ENCODE results near the gene ZSWIM4.

Gene ZSWIM4

GRCh38 chr19:13764821-13765394 is 30.3 kb upstream of the ZSWIM4 start:
- H3K4me3 ChIP-seq (ENCODE audit: low read depth, low read length), result peak overlapping the region; percentile 94
- peak; percentile 48 for DNase-seq (ENCODE audit: low read depth)
- TF ChIP-seq CTCF (IDR thresholded peaks at IDR 0.05; ENCODE audit: insufficient read depth, low read depth, low read length, missing control alignments), result no peak

GRCh38 chr19:13765395-13766094 is 29.7 kb upstream of the ZSWIM4 start:
- no peak for DNase-seq (ENCODE audit: low read depth)
- peak overlapping the region; percentile 94 for H3K4me3 ChIP-seq (ENCODE audit: low read depth, low read length)
- no peak for TF ChIP-seq CTCF (IDR thresholded peaks at IDR 0.05; ENCODE audit: insufficient read depth, low read depth, low read length, missing control alignments)

GRCh38 chr19:13766095-13766481 is 29.2 kb upstream of the ZSWIM4 start:
- no peak for DNase-seq (ENCODE audit: low read depth)
- no peak overlapping the region for H3K4me3 ChIP-seq (ENCODE audit: low read depth, low read length)
- no peak for TF ChIP-seq CTCF (IDR thresholded peaks at IDR 0.05; ENCODE audit: insufficient read depth, low read depth, low read length, missing control alignments)

DNA sequence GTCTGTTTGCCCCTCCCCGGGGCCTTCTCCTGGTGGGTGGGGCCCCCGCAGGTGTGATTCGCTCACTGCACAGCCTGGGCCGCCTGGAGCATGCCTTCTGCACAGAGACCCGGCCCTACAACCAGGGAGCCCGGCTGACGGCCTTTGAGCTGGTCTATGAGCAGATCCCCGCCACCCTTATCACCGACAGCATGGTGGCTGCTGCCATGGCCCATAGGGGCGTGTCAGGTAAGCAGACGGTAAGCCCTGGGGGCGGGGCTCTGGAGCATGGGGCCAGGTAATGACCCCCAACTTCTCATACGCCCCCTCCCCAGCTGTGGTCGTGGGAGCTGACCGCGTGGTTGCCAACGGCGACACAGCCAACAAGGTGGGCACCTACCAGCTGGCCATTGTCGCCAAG is 26.7 kb upstream of the ZSWIM4 start:
- no peak for DNase-seq (ENCODE audit: low read depth)
- H3K4me3 ChIP-seq (ENCODE audit: low read depth, low read length), result no peak overlapping the region
- no peak for TF ChIP-seq CTCF (IDR thresholded peaks at IDR 0.05; ENCODE audit: insufficient read depth, low read depth, low read length, missing control alignments)

DNA sequence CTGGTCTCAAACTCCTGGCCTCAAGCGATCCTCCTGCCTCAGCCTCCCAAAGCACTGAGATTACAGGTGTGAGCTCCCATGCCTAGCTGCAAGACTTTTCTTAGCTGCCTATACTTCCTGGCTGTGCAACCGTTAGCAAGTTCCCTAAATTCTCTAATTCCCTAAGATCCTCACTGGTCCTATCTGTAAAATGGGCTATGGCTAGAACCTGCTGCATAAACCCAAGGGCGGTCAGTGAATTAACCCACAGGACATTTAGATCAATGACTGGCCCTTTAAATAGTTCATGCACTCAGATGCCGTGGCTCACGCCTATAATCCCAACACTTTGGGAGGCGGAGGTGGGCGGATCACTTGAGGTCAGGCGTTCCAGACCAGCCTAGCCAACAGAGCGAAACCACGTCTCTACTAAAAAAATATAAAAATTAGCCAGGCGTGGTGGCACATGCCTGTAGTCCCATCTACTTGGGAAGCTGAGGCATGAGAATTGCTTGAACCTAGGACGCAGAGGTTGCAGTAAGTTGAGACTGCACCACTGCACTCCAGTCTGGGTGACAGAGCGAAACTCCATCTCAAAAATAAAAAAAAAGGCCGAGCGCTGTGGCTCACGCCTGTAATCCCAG is 25.1 kb upstream of the ZSWIM4 start:
- DNase-seq (ENCODE audit: low read depth), result no peak
- no peak overlapping the region for H3K4me3 ChIP-seq (ENCODE audit: low read depth, low read length)
- TF ChIP-seq CTCF (IDR thresholded peaks at IDR 0.05; ENCODE audit: insufficient read depth, low read depth, low read length, missing control alignments), result no peak

DNA sequence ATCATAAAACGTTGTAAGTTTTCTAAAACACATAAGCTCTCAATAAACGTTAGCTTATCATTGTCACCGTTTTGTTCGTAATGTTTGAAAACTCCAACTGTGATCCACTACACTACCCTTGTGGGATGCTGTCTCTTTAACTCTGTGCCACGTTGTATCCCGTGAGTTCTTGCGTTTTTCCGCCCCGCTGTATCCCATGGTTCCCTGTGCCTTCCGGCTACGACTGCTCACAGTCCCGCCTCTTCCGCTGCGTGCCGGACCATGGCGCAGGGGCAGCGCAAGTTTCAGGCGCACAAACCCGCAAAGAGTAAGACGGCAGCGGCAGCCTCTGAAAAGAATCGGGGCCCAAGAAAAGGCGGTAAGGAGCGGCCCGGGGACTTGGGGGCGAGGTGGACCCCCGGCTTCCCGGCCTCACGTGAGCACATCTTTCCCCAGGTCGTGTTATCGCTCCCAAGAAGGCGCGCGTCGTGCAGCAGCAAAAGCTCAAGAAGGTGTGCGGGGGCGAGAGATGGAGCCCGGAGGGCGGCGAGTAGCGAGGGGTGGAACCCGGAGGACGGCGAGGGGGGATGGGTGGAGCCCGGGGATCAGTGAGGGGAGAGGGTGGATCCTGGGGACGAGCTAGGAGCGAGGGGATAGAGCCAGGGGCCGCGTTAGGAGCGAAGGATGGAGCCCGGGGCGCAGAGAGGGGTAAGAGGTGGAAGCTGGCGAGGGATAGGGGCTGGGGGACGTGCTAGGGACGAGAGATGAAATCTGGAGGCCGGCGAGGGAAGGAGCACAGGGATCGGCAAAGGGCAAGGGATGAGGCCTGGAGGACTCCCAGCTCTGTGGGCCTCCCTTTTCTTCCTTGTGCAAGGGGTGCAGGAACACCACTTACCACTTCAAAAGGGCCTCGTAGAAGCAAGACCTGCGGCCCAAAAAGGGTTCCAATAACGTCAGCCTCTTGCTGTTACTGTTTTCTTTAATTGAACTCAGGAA is 20.7 kb upstream of the ZSWIM4 start, which contains the start of gene C19orf53:
TSS of gene C19orf53 (plus strand) at position 240 of the 975 bp plus-strand sequence. CDS start at position 262, 22 bp downstream.
- no peak for TF ChIP-seq CTCF (IDR thresholded peaks at IDR 0.05; ENCODE audit: insufficient read depth, low read depth, low read length, missing control alignments)
- H3K4me3 ChIP-seq (ENCODE audit: low read depth, low read length), result peak within 1 kb of the TSS; percentile 87
- DNase-seq (ENCODE audit: low read depth), result peak; percentile 94

Measured in GM12865 (cell line).